Left ventricle myocardium inferior (tissue), 1 donor: ENCODE data around the gene PCSK7. TPM values are rescaled to one million over a fixed set of nuclear protein-coding genes. Genes with fewer than 3 reads are reported as not detected.
A peak's percentile ranks its signal among the peaks of the same experiment; 100 is the strongest.

Experiments used
- DNase-seq: peaks from one replicate; pipeline ENCODE4 v3.0.0-alpha.2; 2020
- H3K27ac ChIP-seq: fragments of 200-600 bp; replicated peaks from 2 replicates; pipeline ENCODE4 v1.8.0; 2021
- H3K27me3 ChIP-seq: fragments of 200-600 bp; 2 replicates; pipeline ENCODE4 v1.8.0; 2021; ENCODE audit warnings: low read depth
- H3K36me3 ChIP-seq: fragments of 200-600 bp; 2 replicates; pipeline ENCODE4 v1.8.0; 2021
- H3K4me1 ChIP-seq: fragments of 200-600 bp; 2 replicates; pipeline ENCODE4 v1.8.0; 2021
- H3K4me3 ChIP-seq: fragments of 200-600 bp; 2 replicates; pipeline ENCODE4 v1.8.0; 2021; ENCODE audit warnings: mild to moderate bottlenecking, moderate library complexity
- H3K9me3 ChIP-seq: fragments of 200-600 bp; replicated peaks from 2 replicates; pipeline ENCODE4 v1.8.0; 2021
- CTCF ChIP-seq: fragments of 200-600 bp; IDR thresholded peaks from 2 replicates; pipeline ENCODE4 v1.8.0; 2021; ENCODE audit warnings: antibody characterized with exemption, mild to moderate bottlenecking, borderline replicate concordance
- intact Hi-C: fragments of 100-400 bp; cut with micrococcal nuclease; formaldehyde crosslinking; loops from one replicate; pipeline ENCODE4 v1.11.0; 2022
- total RNA-seq: library from RNA; stranded (reverse); fragmentation: NEBNext Ultra II Directional; extraction: Animal tissue kit (Norgen Biotek cat#: 25700); gene quantifications from one replicate; pipeline ENCODE4 v1.2.1, GENCODE V29; 2021
- donor health status: DM: no; HTN: yes; CAD: no; lungs with severe emphysema.

Gene PCSK7
- total RNA-seq, 1 donor from 2014 or later: 24.0 TPM

- TF ChIP-seq CTCF: no peak
- H3K4me1 ChIP-seq: no peaks in the 10 kb centered on the region
- no peak overlapping the region for H3K4me3 ChIP-seq
- no peaks in the 10 kb centered on the region for H3K9me3 ChIP-seq
- no peak overlapping the region for H3K27ac ChIP-seq
- no peaks in the 10 kb centered on the region for H3K27me3 ChIP-seq
- peaks cover 85% of the 10 kb centered on the region for H3K36me3 ChIP-seq
- no peak for DNase-seq
- intact Hi-C loops: no loop called here
Measured at GRCh38 chr11:117189941-117190544, 41.8 kb downstream of the PCSK7 start.

DNA sequence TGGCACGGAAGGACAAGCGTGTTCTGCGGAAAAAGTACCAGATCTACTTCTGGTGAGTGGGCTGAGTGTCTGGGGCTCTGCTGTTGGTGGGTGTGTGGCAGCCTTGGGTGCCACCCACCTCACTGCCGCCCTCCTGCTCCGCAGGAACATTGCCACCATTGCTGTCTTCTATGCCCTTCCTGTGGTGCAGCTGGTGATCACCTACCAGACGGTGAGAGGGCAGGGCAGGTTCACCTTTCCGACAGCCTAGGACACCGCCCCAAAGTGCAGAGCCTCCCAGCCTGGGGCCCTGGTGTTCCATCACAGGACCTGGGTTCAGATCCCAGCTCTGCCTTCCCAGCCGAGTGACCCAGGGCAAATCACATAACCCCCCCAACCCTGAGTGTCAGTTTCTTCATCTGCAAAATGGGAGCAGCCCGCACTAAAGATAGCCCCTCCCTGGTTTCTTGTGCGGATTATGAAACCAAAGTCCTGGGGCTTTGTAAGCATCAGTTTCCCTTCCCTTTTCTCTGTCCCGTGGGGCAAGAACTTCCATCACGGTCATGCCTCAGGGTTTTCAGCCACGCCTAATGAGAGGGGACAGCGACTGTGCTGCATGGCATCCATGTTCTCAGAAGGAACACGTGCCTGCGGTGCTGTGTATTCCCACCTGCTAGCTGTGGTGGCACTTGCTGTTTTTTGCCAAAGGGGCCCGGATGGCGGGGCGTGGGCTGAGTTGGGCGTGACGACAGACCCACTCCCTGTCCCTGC is 42.5 kb downstream of the PCSK7 start:
- peak overlapping the region; percentile 23 for H3K27ac ChIP-seq
- H3K4me3 ChIP-seq: no peak overlapping the region
- no peaks in the 10 kb centered on the region for H3K27me3 ChIP-seq
- H3K9me3 ChIP-seq: no peaks in the 10 kb centered on the region
- DNase-seq: no peak
- H3K36me3 ChIP-seq: peaks cover 88% of the 10 kb centered on the region
- H3K4me1 ChIP-seq: no peaks in the 10 kb centered on the region
- TF ChIP-seq CTCF: no peak
- intact Hi-C loops: no loop called here

DNA sequence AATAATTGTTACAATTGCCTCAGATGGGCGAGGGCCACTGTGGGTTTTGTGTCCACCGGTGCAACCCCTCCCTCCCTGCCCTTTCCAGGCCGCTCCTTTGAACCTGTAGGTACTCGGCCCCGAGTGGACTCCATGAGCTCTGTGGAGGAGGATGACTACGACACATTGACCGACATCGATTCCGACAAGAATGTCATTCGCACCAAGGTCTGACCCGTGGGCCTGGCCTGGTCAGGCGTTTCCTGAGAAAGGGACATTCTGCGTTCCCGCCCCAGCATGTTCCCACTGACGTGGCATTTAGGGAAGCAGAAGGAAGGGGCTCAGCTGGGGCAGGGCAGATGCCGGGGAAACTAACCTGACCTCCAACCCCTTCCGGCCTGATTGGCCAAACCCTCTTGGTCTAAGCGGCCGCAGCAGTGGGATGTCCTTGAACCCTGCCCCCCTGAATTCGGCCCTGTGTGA is 43.2 kb downstream of the PCSK7 start:
- no peaks in the 10 kb centered on the region for H3K9me3 ChIP-seq
- DNase-seq: no peak
- intact Hi-C loops: no loop called here
- TF ChIP-seq CTCF: no peak
- no peaks in the 10 kb centered on the region for H3K27me3 ChIP-seq
- H3K4me1 ChIP-seq: no peaks in the 10 kb centered on the region
- peak overlapping the region; percentile 23 for H3K27ac ChIP-seq
- no peak overlapping the region for H3K4me3 ChIP-seq
- peaks cover 88% of the 10 kb centered on the region for H3K36me3 ChIP-seq

- TF ChIP-seq CTCF: no peak
- Histone ChIP-seq H3K4me3 (no peak overlapping the region), H3K27ac (no peak overlapping the region), H3K9me3 (no peaks in the 10 kb centered on the region), H3K4me1 (no peaks in the 10 kb centered on the region), H3K36me3 (peaks cover 88% of the 10 kb centered on the region), H3K27me3 (no peaks in the 10 kb centered on the region)
- intact Hi-C loops: no loop called here
- DNase-seq: no peak
Measured at GRCh38 chr11:117187799-117188481, 43.9 kb downstream of the PCSK7 start.

GRCh38 chr11:117187428-117187798 is 44.5 kb downstream of the PCSK7 start:
- Histone ChIP-seq H3K27ac (no peak overlapping the region), H3K36me3 (peaks cover 88% of the 10 kb centered on the region), H3K9me3 (no peaks in the 10 kb centered on the region), H3K27me3 (no peaks in the 10 kb centered on the region), H3K4me3 (no peak overlapping the region), H3K4me1 (no peaks in the 10 kb centered on the region)
- intact Hi-C loops: no loop called here
- no peak for DNase-seq
- TF ChIP-seq CTCF: no peak
